Camera-type eye (tissue), 1 donor: Measurements from ENCODE around the gene CCL22. TPM values are rescaled to one million over a fixed set of nuclear protein-coding genes. Genes with fewer than 3 reads are reported as not detected.

Experiments
- total RNA-seq: library from RNA; depleted of rRNA; stranded (reverse); fragments of >200 nt; gene quantifications from one replicate; pipeline ENCODE4 v1.2.3, GENCODE V29; 2014

CCL22 gene
- total RNA-seq: not detected

GRCh38 chr16:57358527-57359095 is at the start of gene CCL22:
Gene CCL22 (plus strand): TSS chr16:57358783. CDS start chr16:57358817, 34 bp downstream.

GRCh38 chr16:57372372-57373116 is 14.0 kb downstream of the CCL22 start, which contains the start of gene CX3CL1:
Gene CX3CL1 (plus strand): TSS chr16:57372490. CDS start chr16:57372569, 79 bp downstream.

GRCh38 chr16:57403965-57404817 is 45.6 kb downstream of the CCL22 start, which contains the start of gene CCL17:
Gene CCL17 (plus strand): TSS chr16:57404767. CDS start chr16:57413933, 9,166 bp downstream.

Other genes with a start within 250 kb of the CCL22 start
- 94.4 TPM for gene PSME3IP1, start 172.7 kb upstream of the CCL22 start, total RNA-seq
- gene RSPRY1, start 172.5 kb upstream of the CCL22 start, total RNA-seq: 94.4 TPM
- 72.3 TPM for gene ARL2BP, start 113.5 kb upstream of the CCL22 start, total RNA-seq
- 2.7 TPM for gene PLLP, start 74.1 kb upstream of the CCL22 start, total RNA-seq
- 12.3 TPM for gene CX3CL1, start 13.7 kb downstream of the CCL22 start, total RNA-seq
- gene CCL17, start 46.0 kb downstream of the CCL22 start, total RNA-seq: not detected
- 54.2 TPM for gene CIAPIN1, start 88.6 kb downstream of the CCL22 start, total RNA-seq
- 50.6 TPM for gene COQ9, start 88.7 kb downstream of the CCL22 start, total RNA-seq
- 88.6 TPM for gene POLR2C, start 103.9 kb downstream of the CCL22 start, total RNA-seq
- 27.1 TPM for gene DOK4, start 127.7 kb downstream of the CCL22 start, total RNA-seq
- gene CCDC102A, start 177.8 kb downstream of the CCL22 start, total RNA-seq: 17.3 TPM
- 0.11 TPM for gene ADGRG5, start 183.9 kb downstream of the CCL22 start, total RNA-seq